ENCODE measurements around the gene PRKCH. TPM values are rescaled to one million over a fixed set of nuclear protein-coding genes. Genes with fewer than 3 reads are reported as not detected.

Gene PRKCH
- total RNA-seq, 1 donor = 3.3 TPM

- Histone ChIP-seq H2AFZ (ENCODE audit: low read length) (no peak overlapping the region), H3K9me3 (ENCODE audit: low read depth, low read length) (no peaks in the 10 kb centered on the region), H3K4me1 (ENCODE audit: insufficient read depth, low read length) (peaks cover 58% of the 10 kb centered on the region), H3K27ac (ENCODE audit: low read depth, low read length) (peak overlapping the region; percentile 95), H3K36me3 (ENCODE audit: insufficient read depth, low read length) (no peaks in the 10 kb centered on the region), H3K4me2 (ENCODE audit: insufficient read depth, low read length) (no peak overlapping the region), H3K79me2 (ENCODE audit: insufficient read depth, low read length) (peaks cover 18% of the 10 kb centered on the region), H3K27me3 (ENCODE audit: insufficient read depth, low read length) (no peaks in the 10 kb centered on the region), H4K20me1 (ENCODE audit: insufficient read depth, low read length) (no peaks in the 10 kb centered on the region), H3K4me3 (ENCODE audit: insufficient read depth, low read length) (no peak overlapping the region)
- DNase-seq (ENCODE audit: insufficient read length, low spot score, missing footprints) = no peak
- TF ChIP-seq CTCF (IDR thresholded peaks at IDR 0.05; ENCODE audit: extremely low read depth, low read depth, low read length) = no peak
Observed at GRCh38 chr14:61478971-61479473, 157.6 kb downstream of the PRKCH start.

GRCh38 chr14:61479746-61480502, 158.5 kb downstream of the PRKCH start:
- Histone ChIP-seq H3K27me3 (ENCODE audit: insufficient read depth, low read length) (no peaks in the 10 kb centered on the region), H3K36me3 (ENCODE audit: insufficient read depth, low read length) (no peaks in the 10 kb centered on the region), H2AFZ (ENCODE audit: low read length) (no peak overlapping the region), H3K27ac (ENCODE audit: low read depth, low read length) (peak overlapping the region; percentile 1), H4K20me1 (ENCODE audit: insufficient read depth, low read length) (no peaks in the 10 kb centered on the region), H3K9me3 (ENCODE audit: low read depth, low read length) (no peaks in the 10 kb centered on the region), H3K4me1 (ENCODE audit: insufficient read depth, low read length) (peaks cover 54% of the 10 kb centered on the region), H3K4me3 (ENCODE audit: insufficient read depth, low read length) (no peak overlapping the region), H3K4me2 (ENCODE audit: insufficient read depth, low read length) (no peak overlapping the region), H3K79me2 (ENCODE audit: insufficient read depth, low read length) (peaks cover 13% of the 10 kb centered on the region)
- peak; percentile 60 for DNase-seq (ENCODE audit: insufficient read length, low spot score, missing footprints)
- TF ChIP-seq CTCF (IDR thresholded peaks at IDR 0.05; ENCODE audit: extremely low read depth, low read depth, low read length) = no peak

- H3K27me3 ChIP-seq (ENCODE audit: insufficient read depth, low read length) = no peaks in the 10 kb centered on the region
- H3K9me3 ChIP-seq (ENCODE audit: low read depth, low read length) = no peaks in the 10 kb centered on the region
- H3K4me1 ChIP-seq (ENCODE audit: insufficient read depth, low read length) = peaks cover 47% of the 10 kb centered on the region
- H3K4me2 ChIP-seq (ENCODE audit: insufficient read depth, low read length) = no peak overlapping the region
- H4K20me1 ChIP-seq (ENCODE audit: insufficient read depth, low read length) = no peaks in the 10 kb centered on the region
- H3K4me3 ChIP-seq (ENCODE audit: insufficient read depth, low read length) = no peak overlapping the region
- H3K79me2 ChIP-seq (ENCODE audit: insufficient read depth, low read length) = peaks cover 13% of the 10 kb centered on the region
- no peak for DNase-seq (ENCODE audit: insufficient read length, low spot score, missing footprints)
- no peaks in the 10 kb centered on the region for H3K36me3 ChIP-seq (ENCODE audit: insufficient read depth, low read length)
- H3K27ac ChIP-seq (ENCODE audit: low read depth, low read length) = no peak overlapping the region
- TF ChIP-seq CTCF (IDR thresholded peaks at IDR 0.05; ENCODE audit: extremely low read depth, low read depth, low read length) = no peak
- no peak overlapping the region for H2AFZ ChIP-seq (ENCODE audit: low read length)
Observed at GRCh38 chr14:61480704-61481285, 159.4 kb downstream of the PRKCH start.

GRCh38 chr14:61481701-61482100, 160.3 kb downstream of the PRKCH start:
- no peak for DNase-seq (ENCODE audit: insufficient read length, low spot score, missing footprints)
- no peak overlapping the region for H2AFZ ChIP-seq (ENCODE audit: low read length)
- H3K4me2 ChIP-seq (ENCODE audit: insufficient read depth, low read length) = no peak overlapping the region

More at GRCh38 chr14:61481701-61482100, 160.3 kb downstream of the PRKCH start:
- H3K36me3 ChIP-seq (ENCODE audit: insufficient read depth, low read length) = no peaks in the 10 kb centered on the region
- H3K27ac ChIP-seq (ENCODE audit: low read depth, low read length) = no peak overlapping the region
- peaks cover 38% of the 10 kb centered on the region for H3K4me1 ChIP-seq (ENCODE audit: insufficient read depth, low read length)
- no peaks in the 10 kb centered on the region for H3K27me3 ChIP-seq (ENCODE audit: insufficient read depth, low read length)
- no peaks in the 10 kb centered on the region for H4K20me1 ChIP-seq (ENCODE audit: insufficient read depth, low read length)
- no peak for TF ChIP-seq CTCF (IDR thresholded peaks at IDR 0.05; ENCODE audit: extremely low read depth, low read depth, low read length)
- peaks cover 7% of the 10 kb centered on the region for H3K79me2 ChIP-seq (ENCODE audit: insufficient read depth, low read length)
- no peak overlapping the region for H3K4me3 ChIP-seq (ENCODE audit: insufficient read depth, low read length)
- H3K9me3 ChIP-seq (ENCODE audit: low read depth, low read length) = no peaks in the 10 kb centered on the region
